ENCODE data around the gene ADSL. TPM values are rescaled to one million over a fixed set of nuclear protein-coding genes. Genes with fewer than 3 reads are reported as not detected.
A peak's percentile ranks its signal among the peaks of the same experiment; 100 is the strongest.

The ADSL gene
- total RNA-seq, 4 donors from 2014 or later = 49.0 to 69.4 (median 60.1) TPM

- DNase-seq = peak in 1 of 2 donors; percentile 14
Observed at GRCh38 chr22:40345815-40346184, 500 bp upstream of the ADSL start.

GRCh38 chr22:40347300-40347699 lies 1.0 kb downstream of the ADSL start:
- peaks cover 15 to 22% of the 10 kb centered on the region in 2 donors for H3K4me1 ChIP-seq
- H3K36me3 ChIP-seq = peaks cover 6 to 16% of the 10 kb centered on the region in 2 donors
- H3K27ac ChIP-seq = peak overlapping the region in 2 of 3 donors; percentile 37 to 59
- intact Hi-C loops (cut with DNase I) = loop anchor here (5.0 kb wide), 2 partner anchors 300 to 815 kb away; partner anchors contain the start of gene RPS19BP1
- H3K27me3 ChIP-seq = no peaks in the 10 kb centered on the region
- peak overlapping the region in 2 of 3 donors; percentile 42 to 62 for H3K4me3 ChIP-seq (replicated peaks in 1 of 3)
- WGBS, 2 donors = 21 to 22% methylated on average over 10 of the region's 10 CpGs
- DNase-seq = no peak
- TF ChIP-seq CTCF (IDR thresholded peaks at IDR 0.05) (no peak), POLR2A (IDR thresholded peaks at IDR 0.05) (no peak)
- H3K9me3 ChIP-seq = no peaks in the 10 kb centered on the region

More at GRCh38 chr22:40345815-40346184, 500 bp upstream of the ADSL start:
- TF ChIP-seq POLR2A (IDR thresholded peaks at IDR 0.05) = no peak
- TF ChIP-seq CTCF (IDR thresholded peaks at IDR 0.05) = no peak
- H3K9me3 ChIP-seq = no peaks in the 10 kb centered on the region
- H3K4me3 ChIP-seq (replicated peaks in 1 of 3) = peak overlapping the region; percentile 42 to 62 (median 57)
- H3K36me3 ChIP-seq = peaks cover 0 to 9% of the 10 kb centered on the region in 2 donors
- H3K4me1 ChIP-seq = peaks cover 15 to 22% of the 10 kb centered on the region in 2 donors
- intact Hi-C loops (cut with DNase I) = loop anchor here (5.0 kb wide), 2 partner anchors 298 to 813 kb away; partner anchors contain the start of gene RPS19BP1
- no peaks in the 10 kb centered on the region for H3K27me3 ChIP-seq
- peak overlapping the region; percentile 27 to 60 (median 59) for H3K27ac ChIP-seq
- WGBS, 2 donors = 1 to 3% methylated on average over 20 of the region's 20 CpGs

- DNase-seq = peak; percentile 44 to 57
- no peak overlapping the region for H3K27ac ChIP-seq
- intact Hi-C loops (cut with DNase I) = loop anchor here (5.0 kb wide), 2 partner anchors 301 to 816 kb away; partner anchors contain the start of gene RPS19BP1
- no peaks in the 10 kb centered on the region for H3K27me3 ChIP-seq
- no peak overlapping the region for H3K4me3 ChIP-seq (replicated peaks in 1 of 3)
- peaks cover 6 to 19% of the 10 kb centered on the region in 2 donors for H3K36me3 ChIP-seq
- H3K4me1 ChIP-seq = peaks cover 15 to 22% of the 10 kb centered on the region in 2 donors
- no peak for TF ChIP-seq POLR2A (IDR thresholded peaks at IDR 0.05)
- peak; percentile 52 to 74 (median 60) for TF ChIP-seq CTCF (IDR thresholded peaks at IDR 0.05)
- 69 to 70% methylated on average over 10 of the region's 10 CpGs for WGBS, 2 donors
- no peaks in the 10 kb centered on the region for H3K9me3 ChIP-seq
Observed at GRCh38 chr22:40348025-40348658, 1.8 kb downstream of the ADSL start.

DNA sequence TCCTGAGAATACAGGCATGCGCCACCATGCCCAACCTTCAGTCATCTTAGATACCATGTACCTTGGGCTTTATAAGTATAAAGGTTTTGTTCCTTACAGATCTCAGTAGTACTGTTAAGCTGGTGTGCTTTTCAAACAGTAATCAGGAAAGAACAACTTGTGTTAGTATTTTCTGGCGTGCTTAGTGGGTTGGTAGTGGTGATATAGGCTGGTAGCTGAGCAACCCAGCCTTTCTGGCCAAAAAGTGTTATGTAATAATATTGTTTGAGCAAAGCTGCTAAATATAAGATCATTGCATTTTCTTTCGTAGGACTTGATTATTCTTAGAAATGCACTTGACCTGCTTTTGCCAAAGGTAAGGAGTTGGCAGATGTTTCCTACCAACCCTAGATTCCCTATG lies 6.5 kb downstream of the ADSL start:
- Histone ChIP-seq H3K27me3 (no peaks in the 10 kb centered on the region), H3K36me3 (peaks cover 12 to 35% of the 10 kb centered on the region in 2 donors), H3K4me1 (peaks cover 6 to 9% of the 10 kb centered on the region in 2 donors), H3K4me3 (replicated peaks in 1 of 3) (no peak overlapping the region), H3K27ac (no peak overlapping the region), H3K9me3 (no peaks in the 10 kb centered on the region)
- TF ChIP-seq POLR2A (IDR thresholded peaks at IDR 0.05) = no peak
- no peak for TF ChIP-seq CTCF (IDR thresholded peaks at IDR 0.05)
- 87 to 92% methylated on average over 3 of the region's 3 CpGs for WGBS, 2 donors
- no peak for DNase-seq
- intact Hi-C loops (cut with DNase I) = no loop called here

DNA sequence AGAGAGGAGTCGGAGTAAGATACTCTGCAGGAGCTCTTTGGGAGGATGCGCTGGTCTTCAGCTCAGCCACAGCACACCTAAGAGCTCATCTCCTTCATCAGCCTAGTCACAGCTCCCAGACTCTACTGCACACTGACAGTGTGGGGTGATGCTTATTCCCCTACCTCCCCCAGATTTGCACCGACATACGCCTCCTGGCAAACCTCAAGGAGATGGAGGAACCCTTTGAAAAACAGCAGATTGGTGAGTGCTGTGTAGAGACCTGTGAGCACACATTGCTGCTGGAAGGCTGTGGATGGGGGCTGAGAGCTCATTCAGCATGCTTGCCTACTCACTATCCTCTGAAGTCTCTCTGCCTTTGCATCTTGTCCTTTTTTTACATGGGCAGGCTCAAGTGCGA lies 14.8 kb downstream of the ADSL start:
- H3K9me3 ChIP-seq = no peaks in the 10 kb centered on the region
- no peaks in the 10 kb centered on the region for H3K27me3 ChIP-seq
- WGBS, 2 donors = 96 to 97% methylated on average over 5 of the region's 5 CpGs
- TF ChIP-seq CTCF (IDR thresholded peaks at IDR 0.05) (no peak), POLR2A (IDR thresholded peaks at IDR 0.05) (no peak)
- intact Hi-C loops (cut with DNase I) = no loop called here
- no peaks in the 10 kb centered on the region for H3K4me1 ChIP-seq
- H3K36me3 ChIP-seq = peaks cover 85 to 87% of the 10 kb centered on the region in 2 donors
- no peak overlapping the region for H3K27ac ChIP-seq
- no peak for DNase-seq
- no peak overlapping the region for H3K4me3 ChIP-seq (replicated peaks in 1 of 3)
